Thoracic aorta (tissue), 2 donors: ENCODE data around the gene SURF2. TPM values are rescaled to one million over a fixed set of nuclear protein-coding genes. Genes with fewer than 3 reads are reported as not detected.
A peak's percentile ranks its signal among the peaks of the same experiment; 100 is the strongest.

Experiments
- ATAC-seq: fragments of 150-250 bp; one replicate; pipeline ENCODE4 v1.8.0; 2017; ENCODE audit warnings: low read depth; ENCODE audit not compliant: insufficient number of reproducible peaks, low FRiP score
- DNase-seq: peaks from one replicate; pipeline ENCODE4 v3.0.0-alpha.2; 2020; ENCODE audit warnings: low spot score
- H3K27ac ChIP-seq, 2 donors: fragments of 200-600 bp; sonication (generic); 1 replicate in 1 of 2; 2 replicates in 1 of 2; pipeline ENCODE4 v1.5.1; 2016; ENCODE audit warnings: mild to moderate bottlenecking in 2 of 2, moderate library complexity in 2 of 2
- H3K27me3 ChIP-seq: fragments of 200-600 bp; sonication (generic); replicated peaks from 2 replicates; pipeline ENCODE4 v1.6.0; 2016; ENCODE audit warnings: mild to moderate bottlenecking; ENCODE audit not compliant: insufficient read depth
- H3K36me3 ChIP-seq: fragments of 200-600 bp; sonication (generic); one replicate; pipeline ENCODE4 v1.5.1; 2016
- H3K4me1 ChIP-seq, 2 donors: fragments of 200-600 bp; sonication (generic); 1 replicate in 1 of 2; 2 replicates in 1 of 2; pipeline versions ENCODE4 v1.5.1 to v1.6.0; 2016; ENCODE audit warnings: low read depth in 2 of 2, mild to moderate bottlenecking in 1 of 2; ENCODE audit not compliant: control insufficient read depth in 1 of 2
- H3K4me3 ChIP-seq: fragments of 200-600 bp; sonication (generic); 2 replicates; pipeline ENCODE4 v1.5.1; 2016; ENCODE audit warnings: mild to moderate bottlenecking
- H3K9me3 ChIP-seq: fragments of 200-600 bp; sonication (generic); 2 replicates; pipeline ENCODE4 v1.5.1; 2016
- CTCF ChIP-seq: fragments of 200-600 bp; sonication (generic); IDR thresholded peaks from one replicate; pipeline ENCODE4 v1.5.1; 2019; ENCODE audit warnings: antibody characterized with exemption
- total RNA-seq, 2 donors: library from RNA; depleted of rRNA; stranded (reverse); fragments of >200 nt; gene quantifications; one replicate each; pipeline versions ENCODE4 v1.1.0 to v1.2.3, GENCODE V29; 2016

SURF2 gene
- total RNA-seq, 2 donors from 2014 or later: 7.0 to 13.3 TPM

GRCh38 chr9:133368249-133368881, 12.0 kb downstream of the SURF2 start:
- H3K36me3 ChIP-seq: peaks cover 38% of the 10 kb centered on the region
- ATAC-seq (peak; percentile 21), DNase-seq (no peak)
- no peak overlapping the region for H3K4me3 ChIP-seq
- peaks cover 19 to 58% of the 10 kb centered on the region in 2 donors for H3K4me1 ChIP-seq
- TF ChIP-seq CTCF: no peak
- no peaks in the 10 kb centered on the region for H3K9me3 ChIP-seq
- no peaks in the 10 kb centered on the region for H3K27me3 ChIP-seq
- H3K27ac ChIP-seq: no peak overlapping the region

GRCh38 chr9:133369422-133369821, 13.1 kb downstream of the SURF2 start:
- DNase-seq (no peak), ATAC-seq (no peak)
- no peak for TF ChIP-seq CTCF
- no peaks in the 10 kb centered on the region for H3K9me3 ChIP-seq
- H3K4me1 ChIP-seq: peaks cover 25 to 68% of the 10 kb centered on the region in 2 donors
- H3K36me3 ChIP-seq: peaks cover 28% of the 10 kb centered on the region
- H3K27me3 ChIP-seq: no peaks in the 10 kb centered on the region
- no peak overlapping the region for H3K4me3 ChIP-seq
- no peak overlapping the region for H3K27ac ChIP-seq

- DNase-seq (no peak), ATAC-seq (no peak)
- no peak for TF ChIP-seq CTCF
- peaks cover 26% of the 10 kb centered on the region for H3K36me3 ChIP-seq
- H3K27ac ChIP-seq: no peak overlapping the region
- H3K27me3 ChIP-seq: no peaks in the 10 kb centered on the region
- H3K4me3 ChIP-seq: no peak overlapping the region
- no peaks in the 10 kb centered on the region for H3K9me3 ChIP-seq
- H3K4me1 ChIP-seq: peaks cover 27 to 72% of the 10 kb centered on the region in 2 donors
Measured at GRCh38 chr9:133369933-133370332, 13.6 kb downstream of the SURF2 start.

- Histone ChIP-seq H3K27ac (no peak overlapping the region), H3K4me3 (no peak overlapping the region), H3K27me3 (no peaks in the 10 kb centered on the region), H3K4me1 (peaks cover 27 to 73% of the 10 kb centered on the region in 2 donors), H3K36me3 (peaks cover 18% of the 10 kb centered on the region), H3K9me3 (no peaks in the 10 kb centered on the region)
- ATAC-seq (no peak), DNase-seq (no peak)
- TF ChIP-seq CTCF: no peak
Measured at GRCh38 chr9:133370685-133371084, 14.3 kb downstream of the SURF2 start.

- no peak for ATAC-seq
- Histone ChIP-seq H3K27ac (no peak overlapping the region), H3K4me1 (peaks cover 27 to 73% of the 10 kb centered on the region in 2 donors), H3K27me3 (no peaks in the 10 kb centered on the region), H3K9me3 (no peaks in the 10 kb centered on the region), H3K36me3 (peaks cover 12% of the 10 kb centered on the region), H3K4me3 (peak overlapping the region; percentile 15)
- no peak for TF ChIP-seq CTCF
- no peak for DNase-seq
Measured at GRCh38 chr9:133371261-133371711, 14.9 kb downstream of the SURF2 start.
